Measurements from ENCODE around the gene PROM2.
A peak's percentile ranks its signal among the peaks of the same experiment; 100 is the strongest.
"Not testable (repeated sequence)": the region's sequence is repeated elsewhere in the genome, so short reads cannot be mapped to it uniquely, and the experiment has no call there.

The PROM2 gene

DNA sequence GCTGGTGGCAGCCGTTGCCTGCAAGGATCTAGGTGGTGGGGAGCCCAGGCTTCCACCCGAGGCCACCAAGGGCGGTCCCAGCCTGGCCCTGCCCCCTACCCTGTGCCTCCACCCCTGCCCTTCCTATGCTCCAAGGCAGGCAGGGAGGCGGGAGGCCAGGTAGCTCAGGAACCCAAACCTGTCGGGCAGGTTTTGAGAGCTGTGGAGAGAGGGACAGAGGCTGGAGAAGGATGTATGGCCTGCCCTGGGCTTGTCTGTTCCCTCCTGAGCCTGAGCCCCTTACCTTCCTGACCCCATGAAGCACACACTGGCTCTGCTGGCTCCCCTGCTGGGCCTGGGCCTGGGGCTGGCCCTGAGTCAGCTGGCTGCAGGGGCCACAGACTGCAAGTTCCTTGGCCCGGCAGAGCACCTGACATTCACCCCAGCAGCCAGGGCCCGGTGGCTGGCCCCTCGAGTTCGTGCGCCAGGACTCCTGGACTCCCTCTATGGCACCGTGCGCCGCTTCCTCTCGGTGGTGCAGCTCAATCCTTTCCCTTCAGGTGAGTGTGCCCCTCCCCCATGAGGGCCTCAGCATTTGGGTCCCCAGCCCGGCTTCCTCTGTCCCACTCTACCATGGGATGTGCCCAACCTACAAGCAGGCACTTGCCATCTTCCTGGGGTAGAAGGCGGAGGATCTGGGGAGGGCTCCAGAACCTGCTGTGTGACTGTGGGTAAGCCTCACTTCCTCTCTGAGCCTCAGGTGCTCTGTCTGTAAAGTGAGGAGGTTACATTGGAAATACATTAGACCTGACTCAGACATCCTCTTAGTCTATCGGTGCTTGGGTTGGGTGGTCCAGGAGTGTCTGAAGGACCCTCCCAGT is at the start of gene PROM2:
PROM2 (plus strand) TSS at position 159 of the 860 bp plus-strand sequence; CDS start at position 296, 137 bp downstream.
- DNase-seq (ENCODE audit: extremely low read depth in 1 of 2, low read depth in 1 of 2), result no peak

GRCh38 chr2:95225658-95226057 is 48.6 kb upstream of the PROM2 start:
- no peak for DNase-seq (ENCODE audit: extremely low read depth in 1 of 2, low read depth in 1 of 2)

GRCh38 chr2:95231723-95232122 is 42.5 kb upstream of the PROM2 start:
- DNase-seq (ENCODE audit: extremely low read depth in 1 of 2, low read depth in 1 of 2), result peak in 1 of 2 donors; percentile 21

- DNase-seq (ENCODE audit: extremely low read depth in 1 of 2, low read depth in 1 of 2), result no peak
Measured at GRCh38 chr2:95232232-95232631, 42.0 kb upstream of the PROM2 start.

DNA sequence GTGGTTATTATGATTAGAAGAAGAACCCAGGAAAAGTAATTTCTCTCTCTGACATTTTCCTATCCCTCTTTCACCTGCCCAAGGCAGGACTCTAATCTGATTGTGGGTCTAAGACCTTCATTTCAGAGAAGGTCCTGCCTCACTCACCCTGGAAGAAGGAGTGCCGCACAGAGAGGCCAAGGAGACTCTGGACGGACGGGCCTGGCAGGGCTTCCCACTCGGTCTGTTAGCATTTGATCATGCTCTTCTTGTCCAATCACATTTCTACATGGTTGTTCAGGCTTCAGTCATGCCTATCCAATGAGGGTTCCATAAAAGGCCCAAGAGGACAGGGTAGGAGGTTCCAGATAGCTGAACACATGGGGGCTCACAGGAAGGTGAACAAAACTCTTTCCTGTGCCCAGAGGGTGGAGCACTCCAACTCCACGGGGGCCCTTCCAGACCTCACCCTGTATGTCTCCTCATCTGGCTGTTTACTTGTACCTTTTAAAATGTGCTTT is 39.9 kb upstream of the PROM2 start:
- DNase-seq (ENCODE audit: extremely low read depth in 1 of 2, low read depth in 1 of 2), result no peak

- no peak for DNase-seq (ENCODE audit: extremely low read depth in 1 of 2, low read depth in 1 of 2)
Measured at GRCh38 chr2:95234816-95235215, 39.4 kb upstream of the PROM2 start.

DNA sequence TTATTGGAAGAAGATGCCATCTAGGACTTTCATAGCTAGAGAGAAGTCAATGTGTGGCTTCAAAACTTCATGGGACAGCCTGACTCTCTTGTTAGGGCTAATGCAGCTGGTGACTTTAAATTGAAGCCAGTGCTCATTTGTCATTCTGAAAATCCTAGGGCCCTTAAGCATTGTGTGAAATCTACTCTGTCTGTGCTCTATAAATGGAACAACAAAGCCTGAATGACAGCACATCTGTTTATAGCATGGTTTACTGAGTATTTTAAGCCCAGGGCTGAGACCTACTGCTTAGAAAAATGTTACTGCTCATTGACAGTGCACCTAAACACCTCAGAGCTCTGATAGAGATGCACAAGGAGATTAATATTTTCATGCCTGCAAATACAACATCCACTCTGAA is 36.1 kb upstream of the PROM2 start:
- no peak for DNase-seq (ENCODE audit: extremely low read depth in 1 of 2, low read depth in 1 of 2)

- DNase-seq (ENCODE audit: extremely low read depth in 1 of 2, low read depth in 1 of 2), result no peak
Measured at GRCh38 chr2:95240091-95240490, 34.2 kb upstream of the PROM2 start.

- no peak for DNase-seq (ENCODE audit: extremely low read depth in 1 of 2, low read depth in 1 of 2)
Measured at GRCh38 chr2:95240556-95240955, 33.7 kb upstream of the PROM2 start.

- not testable (repeated sequence) for DNase-seq (ENCODE audit: extremely low read depth in 1 of 2, low read depth in 1 of 2)
Measured at GRCh38 chr2:95242084-95242483, 32.2 kb upstream of the PROM2 start.

- DNase-seq (ENCODE audit: extremely low read depth in 1 of 2, low read depth in 1 of 2), result no peak
Measured at GRCh38 chr2:95258271-95258670, 16.0 kb upstream of the PROM2 start.

GRCh38 chr2:95260028-95261023 is 13.9 kb upstream of the PROM2 start:
- no peak for DNase-seq (ENCODE audit: extremely low read depth in 1 of 2, low read depth in 1 of 2)

DNA sequence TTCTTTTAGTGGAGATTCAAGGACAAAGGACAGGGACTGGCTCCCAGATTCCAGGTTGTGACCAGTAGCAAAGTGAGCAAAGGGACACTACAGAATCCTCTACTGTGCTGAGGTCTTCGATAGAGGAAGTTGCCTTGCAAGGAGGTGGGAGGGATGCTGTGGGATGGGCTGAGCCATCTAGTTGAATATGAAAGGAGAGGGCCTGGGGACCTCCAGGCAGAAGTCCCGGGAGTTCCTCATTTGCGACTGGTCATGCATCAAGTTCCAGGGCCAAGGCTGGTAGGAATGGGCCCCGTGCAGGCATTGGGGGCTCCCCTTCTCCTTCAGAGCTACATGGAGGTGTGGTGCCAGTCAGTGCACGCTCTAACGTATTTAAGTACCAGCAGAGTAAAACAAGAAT is 12.6 kb upstream of the PROM2 start:
- no peak for DNase-seq (ENCODE audit: extremely low read depth in 1 of 2, low read depth in 1 of 2)

DNA sequence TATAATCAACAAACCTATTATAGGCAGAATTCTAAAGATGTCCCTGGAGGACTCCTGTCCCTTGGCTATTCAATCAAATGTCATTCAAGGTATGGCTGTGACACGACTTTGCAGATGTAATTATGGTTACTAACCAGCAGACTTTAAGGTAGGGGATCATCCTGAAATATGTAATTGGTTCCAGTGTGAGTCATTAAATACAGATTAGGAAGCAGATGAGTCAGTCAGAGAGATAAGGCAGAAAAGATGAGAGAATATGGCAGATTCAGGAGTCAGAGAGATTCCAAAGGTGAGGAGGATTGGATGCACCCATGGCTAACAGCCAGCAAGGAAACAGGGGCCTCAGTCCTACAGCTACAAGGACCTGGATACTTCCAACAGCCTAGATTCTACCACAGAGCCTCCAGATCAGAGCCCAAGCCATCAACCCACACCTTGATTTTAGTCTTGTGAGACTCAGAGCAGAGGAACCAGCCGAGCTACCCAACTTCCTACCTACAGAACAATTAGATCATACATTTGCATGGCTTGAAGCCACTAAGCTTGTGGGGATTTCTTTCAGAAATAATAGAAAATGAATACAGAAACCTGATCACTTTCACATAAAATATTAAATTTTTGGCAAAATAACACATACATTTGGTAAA is 11.2 kb upstream of the PROM2 start:
- DNase-seq (ENCODE audit: extremely low read depth in 1 of 2, low read depth in 1 of 2), result no peak

GRCh38 chr2:95264624-95265023 is 9.6 kb upstream of the PROM2 start:
- DNase-seq (ENCODE audit: extremely low read depth in 1 of 2, low read depth in 1 of 2), result no peak

GRCh38 chr2:95265182-95265581 is 9.1 kb upstream of the PROM2 start:
- DNase-seq (ENCODE audit: extremely low read depth in 1 of 2, low read depth in 1 of 2), result no peak

GRCh38 chr2:95266781-95267430 is 7.3 kb upstream of the PROM2 start:
- no peak for DNase-seq (ENCODE audit: extremely low read depth in 1 of 2, low read depth in 1 of 2)

- DNase-seq (ENCODE audit: extremely low read depth in 1 of 2, low read depth in 1 of 2), result no peak
Measured at GRCh38 chr2:95267458-95268210, 6.6 kb upstream of the PROM2 start.

GRCh38 chr2:95268211-95269035 is 5.8 kb upstream of the PROM2 start:
- no peak for DNase-seq (ENCODE audit: extremely low read depth in 1 of 2, low read depth in 1 of 2)
